ENCODE measurements around the gene RIOK2.

- TF ChIP-seq ZC3H10 (CRISPR knock-in tag; IDR thresholded peaks at IDR 0.05) = no peak
- no peak for TF ChIP-seq ARNTL (CRISPR knock-in tag; IDR thresholded peaks at IDR 0.05; ENCODE audit: borderline replicate concordance, low read depth)
- TF ChIP-seq, protein P1, sequence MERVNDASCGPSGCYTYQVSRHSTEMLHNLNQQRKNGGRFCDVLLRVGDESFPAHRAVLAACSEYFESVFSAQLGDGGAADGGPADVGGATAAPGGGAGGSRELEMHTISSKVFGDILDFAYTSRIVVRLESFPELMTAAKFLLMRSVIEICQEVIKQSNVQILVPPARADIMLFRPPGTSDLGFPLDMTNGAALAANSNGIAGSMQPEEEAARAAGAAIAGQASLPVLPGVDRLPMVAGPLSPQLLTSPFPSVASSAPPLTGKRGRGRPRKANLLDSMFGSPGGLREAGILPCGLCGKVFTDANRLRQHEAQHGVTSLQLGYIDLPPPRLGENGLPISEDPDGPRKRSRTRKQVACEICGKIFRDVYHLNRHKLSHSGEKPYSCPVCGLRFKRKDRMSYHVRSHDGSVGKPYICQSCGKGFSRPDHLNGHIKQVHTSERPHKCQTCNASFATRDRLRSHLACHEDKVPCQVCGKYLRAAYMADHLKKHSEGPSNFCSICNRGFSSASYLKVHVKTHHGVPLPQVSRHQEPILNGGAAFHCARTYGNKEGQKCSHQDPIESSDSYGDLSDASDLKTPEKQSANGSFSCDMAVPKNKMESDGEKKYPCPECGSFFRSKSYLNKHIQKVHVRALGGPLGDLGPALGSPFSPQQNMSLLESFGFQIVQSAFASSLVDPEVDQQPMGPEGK (CRISPR knock-in tag; IDR thresholded peaks at IDR 0.05; ENCODE audit: borderline replicate concordance) = no peak
- no peak for TF ChIP-seq RARB (CRISPR knock-in tag; IDR thresholded peaks at IDR 0.05)
- no peak for TF ChIP-seq CREB5 (CRISPR knock-in tag; IDR thresholded peaks at IDR 0.05; ENCODE audit: low read depth)
- no peak for TF ChIP-seq OSR1 (CRISPR knock-in tag; IDR thresholded peaks at IDR 0.05)
- no peak for TF ChIP-seq ISL1 (CRISPR knock-in tag; IDR thresholded peaks at IDR 0.05)
- TF ChIP-seq ZFP3 (CRISPR knock-in tag; IDR thresholded peaks at IDR 0.05) = no peak
Measured at GRCh38 chr5:97229196-97229595, 46.1 kb upstream of the RIOK2 start.
